GM12892 (cell line): Measurements from ENCODE around the gene PARP8.

Experiments used
- POLR2A ChIP-seq: IDR thresholded peaks from 2 replicates; pipeline ENCODE4 v1.6.1; 2011; ENCODE audit warnings: low read depth, low read length, control low read depth
- POLR2AphosphoS5 ChIP-seq: IDR thresholded peaks from 2 replicates; pipeline ENCODE4 v1.6.1; 2011; ENCODE audit warnings: low read depth, low read length, control low read depth

DNA sequence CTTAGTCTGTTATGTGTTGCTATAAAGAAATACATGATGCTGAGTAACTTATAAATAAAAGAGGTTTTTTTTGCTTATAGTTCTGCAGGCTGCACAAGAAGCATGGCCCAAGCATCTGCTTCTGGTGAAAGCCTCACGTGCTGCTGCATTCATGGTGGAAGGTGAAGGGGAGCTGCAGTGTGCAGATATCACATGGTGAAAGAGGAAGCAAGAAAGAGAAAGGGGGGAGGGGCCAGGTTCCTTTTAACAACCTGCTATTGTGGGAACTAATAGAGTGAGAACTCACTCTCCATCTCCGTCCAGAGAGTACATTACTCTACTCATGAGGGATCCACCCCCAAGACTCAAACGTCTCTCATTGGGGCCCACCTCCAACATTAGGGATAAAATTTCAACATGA lies 12.5 kb upstream of the PARP8 start:
- TF ChIP-seq POLR2A (no peak), POLR2AphosphoS5 (no peak)
